ENCODE data around the gene E4F1. TPM values are rescaled to one million over a fixed set of nuclear protein-coding genes. Genes with fewer than 3 reads are reported as not detected.
A peak's percentile ranks its signal among the peaks of the same experiment; 100 is the strongest.

Gene E4F1
- total RNA-seq, 4 donors from 2014 or later: 24.5 to 38.4 (median 27.0) TPM

DNA sequence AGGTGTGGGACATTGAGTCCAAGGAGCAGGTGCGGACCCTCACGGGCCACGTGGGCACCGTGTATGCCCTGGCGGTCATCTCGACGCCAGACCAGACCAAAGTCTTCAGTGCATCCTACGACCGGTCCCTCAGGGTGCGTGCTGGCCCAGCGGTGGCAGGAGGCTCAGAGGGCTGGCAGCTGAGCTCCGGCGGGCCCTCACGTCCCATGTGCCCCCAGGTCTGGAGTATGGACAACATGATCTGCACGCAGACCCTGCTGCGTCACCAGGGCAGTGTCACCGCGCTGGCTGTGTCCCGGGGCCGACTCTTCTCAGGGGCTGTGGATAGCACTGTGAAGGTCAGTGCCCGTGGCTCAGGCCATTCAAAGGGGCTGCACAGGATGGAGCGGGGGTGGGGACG lies 47.3 kb upstream of the E4F1 start:
- Histone ChIP-seq H3K27ac (no peak overlapping the region), H3K27me3 (no peaks in the 10 kb centered on the region), H3K4me3 (no peak overlapping the region), H3K9me3 (no peaks in the 10 kb centered on the region), H3K36me3 (peaks cover 0 to 60% of the 10 kb centered on the region in 2 donors), H3K4me1 (no peaks in the 10 kb centered on the region)
- DNase-seq: no peak
- intact Hi-C loops (cut with DNase I; ENCODE audit: low total_unique reads) (no loop called here), in situ Hi-C loops (cut with MboI; ENCODE audit: low sequenced_read_pairs in 4 of 4) (no loop called here)
- ATAC-seq: no peak
- TF ChIP-seq POLR2A (IDR thresholded peaks at IDR 0.05): no peak
- TF ChIP-seq, protein P1, sequence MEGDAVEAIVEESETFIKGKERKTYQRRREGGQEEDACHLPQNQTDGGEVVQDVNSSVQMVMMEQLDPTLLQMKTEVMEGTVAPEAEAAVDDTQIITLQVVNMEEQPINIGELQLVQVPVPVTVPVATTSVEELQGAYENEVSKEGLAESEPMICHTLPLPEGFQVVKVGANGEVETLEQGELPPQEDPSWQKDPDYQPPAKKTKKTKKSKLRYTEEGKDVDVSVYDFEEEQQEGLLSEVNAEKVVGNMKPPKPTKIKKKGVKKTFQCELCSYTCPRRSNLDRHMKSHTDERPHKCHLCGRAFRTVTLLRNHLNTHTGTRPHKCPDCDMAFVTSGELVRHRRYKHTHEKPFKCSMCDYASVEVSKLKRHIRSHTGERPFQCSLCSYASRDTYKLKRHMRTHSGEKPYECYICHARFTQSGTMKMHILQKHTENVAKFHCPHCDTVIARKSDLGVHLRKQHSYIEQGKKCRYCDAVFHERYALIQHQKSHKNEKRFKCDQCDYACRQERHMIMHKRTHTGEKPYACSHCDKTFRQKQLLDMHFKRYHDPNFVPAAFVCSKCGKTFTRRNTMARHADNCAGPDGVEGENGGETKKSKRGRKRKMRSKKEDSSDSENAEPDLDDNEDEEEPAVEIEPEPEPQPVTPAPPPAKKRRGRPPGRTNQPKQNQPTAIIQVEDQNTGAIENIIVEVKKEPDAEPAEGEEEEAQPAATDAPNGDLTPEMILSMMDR (IDR thresholded peaks at IDR 0.05 in 4 of 5, conservative IDR thresholded peaks at IDR 0.05 in 1 of 5): no peak

DNA sequence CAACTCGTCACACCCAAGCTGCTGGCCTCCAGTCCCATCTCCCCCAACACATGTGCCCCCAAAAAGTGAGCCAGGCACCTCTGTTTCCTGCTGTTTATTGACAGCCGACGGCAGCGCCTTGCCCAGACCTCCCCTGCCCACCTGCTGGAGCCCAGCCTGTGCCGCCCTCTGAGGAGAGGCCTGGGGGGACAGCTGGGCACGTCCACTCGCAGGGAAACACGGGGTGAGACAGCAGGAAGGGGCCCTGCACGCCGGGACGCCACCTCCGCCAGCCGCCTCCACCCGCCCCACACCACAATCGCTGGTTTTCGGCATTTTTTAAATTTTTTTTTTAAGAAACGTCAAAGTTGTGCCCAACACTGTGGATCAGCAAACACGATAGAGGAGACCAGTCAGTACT lies 46.3 kb upstream of the E4F1 start:
- no peak overlapping the region for H3K4me3 ChIP-seq
- no peak for TF ChIP-seq POLR2A (IDR thresholded peaks at IDR 0.05)
- TF ChIP-seq, protein P1 (IDR thresholded peaks at IDR 0.05 in 4 of 5, conservative IDR thresholded peaks at IDR 0.05 in 1 of 5): no peak
- intact Hi-C loops (cut with DNase I; ENCODE audit: low total_unique reads) (no loop called here), in situ Hi-C loops (cut with MboI; ENCODE audit: low sequenced_read_pairs in 4 of 4) (no loop called here)
- H3K27ac ChIP-seq: no peak overlapping the region
- no peak for DNase-seq
- no peak for ATAC-seq
- H3K27me3 ChIP-seq: no peaks in the 10 kb centered on the region
- H3K36me3 ChIP-seq: peaks cover 0 to 51% of the 10 kb centered on the region in 2 donors
- no peaks in the 10 kb centered on the region for H3K9me3 ChIP-seq
- H3K4me1 ChIP-seq: no peaks in the 10 kb centered on the region

DNA sequence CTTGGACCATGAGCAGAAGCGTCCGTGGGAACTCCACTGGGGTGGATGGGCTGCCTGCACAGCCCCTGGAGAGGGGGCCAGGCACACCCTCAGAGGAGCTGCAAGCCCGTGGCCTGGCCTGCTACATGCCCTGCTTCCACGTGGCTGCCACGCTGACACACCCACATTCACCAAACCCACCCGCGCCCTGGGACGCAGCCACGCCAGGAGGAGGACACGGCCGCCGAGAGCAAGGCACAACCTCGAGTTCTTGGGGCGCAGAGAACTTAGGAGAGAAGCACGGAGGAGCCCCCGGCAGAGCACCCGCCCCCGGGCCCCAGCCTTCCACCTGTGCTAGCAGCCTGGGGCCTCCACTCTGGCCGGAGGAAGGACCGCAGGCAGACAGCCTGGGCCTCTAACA lies 45.8 kb upstream of the E4F1 start:
- intact Hi-C loops (cut with DNase I; ENCODE audit: low total_unique reads) (no loop called here), in situ Hi-C loops (cut with MboI; ENCODE audit: low sequenced_read_pairs in 4 of 4) (no loop called here)
- Histone ChIP-seq H3K36me3 (peaks cover 0 to 46% of the 10 kb centered on the region in 2 donors), H3K4me3 (no peak overlapping the region), H3K27ac (no peak overlapping the region), H3K4me1 (no peaks in the 10 kb centered on the region), H3K9me3 (no peaks in the 10 kb centered on the region), H3K27me3 (no peaks in the 10 kb centered on the region)
- no peak for ATAC-seq
- no peak for TF ChIP-seq POLR2A (IDR thresholded peaks at IDR 0.05)
- TF ChIP-seq, protein P1 (IDR thresholded peaks at IDR 0.05 in 4 of 5, conservative IDR thresholded peaks at IDR 0.05 in 1 of 5): no peak
- no peak for DNase-seq

DNA sequence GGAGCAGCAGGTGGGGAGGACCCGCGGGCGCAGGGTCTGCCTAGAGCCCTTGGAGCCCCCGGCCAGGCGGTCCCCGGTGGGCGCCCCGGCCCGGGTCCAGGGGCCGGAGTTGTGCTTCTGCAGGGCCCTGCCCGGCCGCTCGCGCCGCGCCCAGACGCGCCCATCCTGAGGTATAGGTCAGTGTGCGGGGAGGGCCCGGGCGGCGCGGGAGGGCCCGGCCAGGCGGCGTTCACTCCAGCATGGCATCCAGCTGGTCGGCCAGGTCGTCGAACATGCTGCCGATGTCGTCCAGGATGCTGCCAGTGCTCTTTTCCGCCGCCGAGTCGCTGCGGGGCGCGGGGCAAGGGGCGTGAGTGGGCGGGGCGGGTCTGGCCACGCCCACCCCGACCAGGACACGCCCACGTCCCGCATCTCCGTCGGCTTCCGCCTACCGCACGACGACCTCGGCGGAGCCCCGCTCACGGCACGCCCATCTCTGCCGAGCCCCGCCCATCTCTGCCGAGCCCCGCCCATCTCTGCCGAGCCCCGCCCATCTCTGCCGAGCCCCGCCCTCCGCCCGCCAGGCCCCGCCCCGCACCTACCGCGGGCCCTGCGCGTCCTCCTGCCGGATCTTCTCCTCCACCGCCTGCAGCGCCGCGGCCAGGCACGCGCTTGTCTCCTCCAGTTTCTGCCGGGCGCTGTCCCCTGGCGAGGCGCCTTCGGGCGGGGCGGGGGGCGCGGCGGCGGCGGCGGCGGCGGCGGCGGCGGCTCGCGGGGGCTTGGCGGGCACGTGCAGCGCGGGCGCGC lies 44.9 kb upstream of the E4F1 start:
- no peak for DNase-seq
- ATAC-seq: peak; percentile 23 to 40
- intact Hi-C loops (cut with DNase I; ENCODE audit: low total_unique reads): no loop called here

More for the DNA sequence above, 44.9 kb upstream of the E4F1 start:
- peaks cover 0 to 36% of the 10 kb centered on the region in 2 donors for H3K36me3 ChIP-seq
- in situ Hi-C loops (cut with MboI; ENCODE audit: low sequenced_read_pairs in 4 of 4): no loop called here
- H3K9me3 ChIP-seq: no peaks in the 10 kb centered on the region
- H3K4me3 ChIP-seq: no peak overlapping the region
- H3K4me1 ChIP-seq: no peaks in the 10 kb centered on the region
- no peaks in the 10 kb centered on the region for H3K27me3 ChIP-seq
- no peak overlapping the region for H3K27ac ChIP-seq
- TF ChIP-seq, protein P1 (IDR thresholded peaks at IDR 0.05 in 4 of 5, conservative IDR thresholded peaks at IDR 0.05 in 1 of 5): no peak
- TF ChIP-seq POLR2A (IDR thresholded peaks at IDR 0.05): no peak

Data from gastrocnemius medialis (tissue), 4 donors.